WTC11 (cell line): ENCODE measurements around the gene KCNJ18. TPM values are rescaled to one million over a fixed set of nuclear protein-coding genes. Genes with fewer than 3 reads are reported as not detected.
"Not testable (repeated sequence)": the region's sequence is repeated elsewhere in the genome, so short reads cannot be mapped to it uniquely, and the experiment has no call there.

Experiments
- ATAC-seq: fragments of 200-7000 bp; cut with Tn5 transposase; 2 replicates; pipeline ENCODE4 v1.10.0; 2021; ENCODE audit warnings: mild to moderate bottlenecking, moderate library complexity
- CTCF ChIA-PET: fragments of 300-600 bp; sonication (Branson Sonifier 250); formaldehyde crosslinking; loops from one replicate; lab custom pipeline; 2021; ENCODE audit warnings: antibody characterized with exemption; lab: Charles Lee
- POLR2A ChIA-PET: fragments of 350-600 bp; sonication (Branson Sonifier 250); formaldehyde crosslinking; loops from one replicate; lab custom pipeline; 2021; ENCODE audit warnings: antibody characterized with exemption; lab: Charles Lee
- DNase-seq: peaks from one replicate; pipeline ENCODE4 v3.0.0; 2021; ENCODE audit warnings: low spot score
- H3K27ac Mint-ChIP-seq: 2 replicates; pipeline ENCODE4 v1.8.0; 2021; ENCODE audit warnings: mixed read lengths
- H3K27me3 Mint-ChIP-seq: 2 replicates; pipeline ENCODE4 v1.8.0; 2021; ENCODE audit warnings: low read depth, mild to moderate bottlenecking, moderate library complexity, mixed read lengths
- H3K36me3 Mint-ChIP-seq: 2 replicates; pipeline ENCODE4 v1.8.0; 2021; ENCODE audit warnings: mixed read lengths
- H3K4me1 Mint-ChIP-seq: 2 replicates; pipeline ENCODE4 v1.8.0; 2022; ENCODE audit warnings: mixed read lengths
- H3K4me3 Mint-ChIP-seq: 2 replicates; pipeline ENCODE4 v1.8.0; 2021; ENCODE audit warnings: mild to moderate bottlenecking, moderate library complexity, mixed read lengths
- H3K9me3 Mint-ChIP-seq: 2 replicates; pipeline ENCODE4 v1.8.0; 2021; ENCODE audit warnings: mixed read lengths
- total RNA-seq: library from RNA; stranded (reverse); gene quantifications from 3 replicates; pipeline ENCODE4 v1.2.3, GENCODE V29; 2021

The KCNJ18 gene
- total RNA-seq, 1 experiment from 2014 or later: not detected

GRCh38 chr17:21692704-21693065 lies 362 bp downstream of the KCNJ18 start:
- H3K9me3 Mint-ChIP-seq: peaks cover 52% of the 10 kb centered on the region
- DNase-seq, POLR2A ChIA-PET, H3K4me3 Mint-ChIP-seq, ATAC-seq, H3K4me1 Mint-ChIP-seq, H3K27ac Mint-ChIP-seq, CTCF ChIA-PET: not testable (repeated sequence)
- peaks cover 44% of the 10 kb centered on the region for H3K36me3 Mint-ChIP-seq
- H3K27me3 Mint-ChIP-seq: peaks cover 13% of the 10 kb centered on the region; the same call in 1 of the 2 replicates

GRCh38 chr17:21693391-21693796 lies 1.1 kb downstream of the KCNJ18 start:
- POLR2A ChIA-PET, DNase-seq, ATAC-seq, H3K27ac Mint-ChIP-seq, H3K4me3 Mint-ChIP-seq, CTCF ChIA-PET, H3K4me1 Mint-ChIP-seq: not testable (repeated sequence)
- Mint-ChIP-seq H3K9me3 (peaks cover 48% of the 10 kb centered on the region), H3K36me3 (peaks cover 40% of the 10 kb centered on the region), H3K27me3 (peaks cover 13% of the 10 kb centered on the region; the same call in 1 of the 2 replicates)

- H3K9me3 Mint-ChIP-seq: peaks cover 45% of the 10 kb centered on the region
- not testable (repeated sequence) for ATAC-seq
Measured at GRCh38 chr17:21693937-21694336, 1.6 kb downstream of the KCNJ18 start.

GRCh38 chr17:21696227-21696626 lies 3.9 kb downstream of the KCNJ18 start:
- H3K27me3 Mint-ChIP-seq, H3K27ac Mint-ChIP-seq, CTCF ChIA-PET, POLR2A ChIA-PET, ATAC-seq, H3K4me1 Mint-ChIP-seq, DNase-seq, H3K4me3 Mint-ChIP-seq: not testable (repeated sequence)
- Mint-ChIP-seq H3K9me3 (peaks cover 32% of the 10 kb centered on the region), H3K36me3 (peaks cover 28% of the 10 kb centered on the region)

More at GRCh38 chr17:21693937-21694336, 1.6 kb downstream of the KCNJ18 start:
- peaks cover 42% of the 10 kb centered on the region for H3K36me3 Mint-ChIP-seq
- CTCF ChIA-PET, H3K4me1 Mint-ChIP-seq, POLR2A ChIA-PET, H3K4me3 Mint-ChIP-seq, H3K27ac Mint-ChIP-seq, DNase-seq: not testable (repeated sequence)
- H3K27me3 Mint-ChIP-seq: peaks cover 13% of the 10 kb centered on the region; the same call in 1 of the 2 replicates

- DNase-seq, POLR2A ChIA-PET, CTCF ChIA-PET, ATAC-seq, H3K4me3 Mint-ChIP-seq, H3K4me1 Mint-ChIP-seq, H3K27ac Mint-ChIP-seq, H3K27me3 Mint-ChIP-seq: not testable (repeated sequence)
- H3K36me3 Mint-ChIP-seq: peaks cover 26% of the 10 kb centered on the region
- peaks cover 29% of the 10 kb centered on the region for H3K9me3 Mint-ChIP-seq
Measured at GRCh38 chr17:21696842-21697507, 4.7 kb downstream of the KCNJ18 start.

- POLR2A ChIA-PET, ATAC-seq, H3K4me1 Mint-ChIP-seq, H3K27me3 Mint-ChIP-seq, DNase-seq, H3K27ac Mint-ChIP-seq, CTCF ChIA-PET, H3K4me3 Mint-ChIP-seq: not testable (repeated sequence)
- Mint-ChIP-seq H3K9me3 (peaks cover 29% of the 10 kb centered on the region), H3K36me3 (peaks cover 29% of the 10 kb centered on the region)
Measured at GRCh38 chr17:21697508-21697860, 5.2 kb downstream of the KCNJ18 start.

GRCh38 chr17:21698437-21699075 lies 6.2 kb downstream of the KCNJ18 start:
- DNase-seq, ATAC-seq, H3K4me3 Mint-ChIP-seq, H3K27me3 Mint-ChIP-seq, H3K27ac Mint-ChIP-seq, H3K4me1 Mint-ChIP-seq, POLR2A ChIA-PET, CTCF ChIA-PET: not testable (repeated sequence)
- Mint-ChIP-seq H3K9me3 (peaks cover 29% of the 10 kb centered on the region), H3K36me3 (peaks cover 29% of the 10 kb centered on the region)

- POLR2A ChIA-PET, DNase-seq: not testable (repeated sequence)
Measured at GRCh38 chr17:21699124-21699523, 6.8 kb downstream of the KCNJ18 start.

GRCh38 chr17:21699573-21700236 lies 7.4 kb downstream of the KCNJ18 start:
- CTCF ChIA-PET, H3K4me3 Mint-ChIP-seq, POLR2A ChIA-PET, H3K27me3 Mint-ChIP-seq, H3K27ac Mint-ChIP-seq, DNase-seq, H3K4me1 Mint-ChIP-seq: not testable (repeated sequence)
- peaks cover 35% of the 10 kb centered on the region for H3K36me3 Mint-ChIP-seq
- ATAC-seq: 0 out of 2 replicates have a peak, but pooled peaks have one; percentile 26
- peaks cover 31% of the 10 kb centered on the region for H3K9me3 Mint-ChIP-seq

More at GRCh38 chr17:21699124-21699523, 6.8 kb downstream of the KCNJ18 start:
- H3K27ac Mint-ChIP-seq, CTCF ChIA-PET, H3K4me1 Mint-ChIP-seq, ATAC-seq, H3K27me3 Mint-ChIP-seq, H3K4me3 Mint-ChIP-seq: not testable (repeated sequence)
- Mint-ChIP-seq H3K9me3 (peaks cover 29% of the 10 kb centered on the region), H3K36me3 (peaks cover 29% of the 10 kb centered on the region)

GRCh38 chr17:21701090-21701489 lies 8.8 kb downstream of the KCNJ18 start:
- H3K4me1 Mint-ChIP-seq: not testable (repeated sequence)
- H3K9me3 Mint-ChIP-seq: peaks cover 34% of the 10 kb centered on the region

GRCh38 chr17:21702029-21702428 lies 9.7 kb downstream of the KCNJ18 start:
- POLR2A ChIA-PET, CTCF ChIA-PET: not testable (repeated sequence)
- peaks cover 25% of the 10 kb centered on the region for H3K9me3 Mint-ChIP-seq

More at GRCh38 chr17:21701090-21701489, 8.8 kb downstream of the KCNJ18 start:
- H3K27me3 Mint-ChIP-seq, H3K27ac Mint-ChIP-seq, DNase-seq, POLR2A ChIA-PET, H3K4me3 Mint-ChIP-seq, ATAC-seq, CTCF ChIA-PET: not testable (repeated sequence)
- peaks cover 39% of the 10 kb centered on the region for H3K36me3 Mint-ChIP-seq

GRCh38 chr17:21702521-21702920 lies 10.2 kb downstream of the KCNJ18 start:
- ATAC-seq, CTCF ChIA-PET, H3K4me3 Mint-ChIP-seq, H3K4me1 Mint-ChIP-seq, POLR2A ChIA-PET, H3K27ac Mint-ChIP-seq, DNase-seq, H3K27me3 Mint-ChIP-seq: not testable (repeated sequence)
- peaks cover 22% of the 10 kb centered on the region for H3K9me3 Mint-ChIP-seq
- peaks cover 29% of the 10 kb centered on the region for H3K36me3 Mint-ChIP-seq

More at GRCh38 chr17:21702029-21702428, 9.7 kb downstream of the KCNJ18 start:
- peaks cover 32% of the 10 kb centered on the region for H3K36me3 Mint-ChIP-seq
- not testable (repeated sequence) for DNase-seq, H3K27me3 Mint-ChIP-seq, ATAC-seq, H3K4me1 Mint-ChIP-seq, H3K4me3 Mint-ChIP-seq, H3K27ac Mint-ChIP-seq
